K562 (cell line): ENCODE data around the gene MERTK. TPM values are rescaled to one million over a fixed set of nuclear protein-coding genes. Genes with fewer than 3 reads are reported as not detected.
A peak's percentile ranks its signal among the peaks of the same experiment; 100 is the strongest.

Experiments used
- ATF7 ChIP-seq: fragments of 450-650 bp; IDR thresholded peaks from 2 replicates; pipeline ENCODE4 v1.7.1; 2014; ENCODE audit warnings: mild to moderate bottlenecking, moderate library complexity
- BACH1 ChIP-seq: fragments of 200-800 bp; sonication (Bioruptor generic); IDR thresholded peaks from 2 replicates; pipeline ENCODE4 v1.6.1; 2016; ENCODE audit warnings: missing genetic modification characterization, missing compliant biosample characterization
- C11orf30 ChIP-seq: fragments of 450-650 bp; IDR thresholded peaks from 2 replicates; pipeline ENCODE4 v1.6.1; 2016; ENCODE audit warnings: low read depth, mild to moderate bottlenecking
- ETV1 ChIP-seq: fragments of 450-650 bp; conservative IDR thresholded peaks from 2 replicates; pipeline ENCODE4 v1.6.1; 2016; ENCODE audit warnings: missing genetic modification characterization, control low read depth, low read depth, missing compliant biosample characterization
- JUN ChIP-seq, 2 experiments: sonication (generic) in 1 of 2; formaldehyde crosslinking in 1 of 2; IDR thresholded peaks; 2 replicates each; pipeline versions ENCODE4 v1.6.1 to v1.8.0; 2012 to 2022; ENCODE audit warnings: borderline replicate concordance in 2 of 2, mild to moderate bottlenecking in 2 of 2, improper control_type of control experiment in 1 of 2, low read depth in 1 of 2, low read length in 1 of 2, missing genetic modification reagents in 1 of 2
- KLF6 ChIP-seq: fragments of 250-450 bp; sonication (Bioruptor Pico); IDR thresholded peaks from 2 replicates; pipeline ENCODE4 v1.4.0; 2020; ENCODE audit warnings: mild to moderate bottlenecking, moderate library complexity, borderline replicate concordance
- MCM5 ChIP-seq: fragments of 450-650 bp; IDR thresholded peaks from 2 replicates; pipeline ENCODE4 v1.6.1; 2016; ENCODE audit warnings: low read depth
- MEF2A ChIP-seq: IDR thresholded peaks from 2 replicates; pipeline ENCODE4 v1.6.1; 2011; ENCODE audit warnings: low read depth, mild to moderate bottlenecking, low read length, moderate library complexity; ENCODE audit not compliant: control insufficient read depth
- PHF8 ChIP-seq: fragments of 200-600 bp; sonication (generic); IDR thresholded peaks from 2 replicates; pipeline ENCODE4 v1.6.1; 2012; ENCODE audit warnings: mixed run types, mild to moderate bottlenecking, inconsistent platforms, low read length, moderate library complexity, borderline replicate concordance
- POLR3A ChIP-seq: IDR thresholded peaks from 2 replicates; pipeline ENCODE4 v1.6.1; 2011; ENCODE audit warnings: borderline replicate concordance, mild to moderate bottlenecking, moderate library complexity; ENCODE audit not compliant: insufficient read length, insufficient read depth; ENCODE audit errors: extremely low read depth
- RAD51 ChIP-seq: fragments of 450-650 bp; IDR thresholded peaks from 2 replicates; pipeline ENCODE4 v1.7.1; 2016; ENCODE audit warnings: low read depth, mild to moderate bottlenecking, borderline replicate concordance
- SMARCA5 ChIP-seq: fragments of 450-650 bp; IDR thresholded peaks from 2 replicates; pipeline ENCODE4 v1.6.1; 2016
- SMARCC2 ChIP-seq: fragments of 450-650 bp; IDR thresholded peaks from 2 replicates; pipeline ENCODE4 v1.6.1; 2017; ENCODE audit warnings: antibody characterized with exemption, moderate library complexity, mild to moderate bottlenecking, low read depth
- SOX6 ChIP-seq: fragments of 450-650 bp; IDR thresholded peaks from 2 replicates; pipeline ENCODE4 v1.6.1; 2014; ENCODE audit warnings: mild to moderate bottlenecking
- STAT6 ChIP-seq: sonication (generic); formaldehyde crosslinking; IDR thresholded peaks from 2 replicates; pipeline ENCODE4 v1.8.1; 2023; ENCODE audit warnings: mild to moderate bottlenecking, missing genetic modification reagents
- TAL1 ChIP-seq: fragments of 450-650 bp; IDR thresholded peaks from 2 replicates; pipeline ENCODE4 v1.6.1; 2016; ENCODE audit warnings: mild to moderate bottlenecking
- THRA ChIP-seq: fragments of 450-650 bp; IDR thresholded peaks from 2 replicates; pipeline ENCODE4 v1.6.1; 2017; ENCODE audit warnings: mild to moderate bottlenecking, moderate library complexity
- TOE1 ChIP-seq, 2 experiments: fragments of 450-650 bp in 1 of 2; sonication (generic) in 1 of 2; formaldehyde crosslinking in 1 of 2; IDR thresholded peaks; 2 replicates each; pipeline versions ENCODE4 v1.7.1 to v1.8.0; 2016 to 2022; ENCODE audit warnings: borderline replicate concordance in 2 of 2, mild to moderate bottlenecking in 2 of 2, antibody characterized with exemption in 1 of 2, inconsistent platforms in 1 of 2, low read depth in 1 of 2, missing genetic modification reagents in 1 of 2, moderate library complexity in 1 of 2
- U2AF1 ChIP-seq: fragments of 200-400 bp; formaldehyde crosslinking; optimal IDR thresholded peaks from 2 replicates; pipeline ENCODE3; 2017; ENCODE audit warnings: mild to moderate bottlenecking, low read depth, low read length, moderate library complexity
- U2AF2 ChIP-seq: fragments of 200-400 bp; formaldehyde crosslinking; optimal IDR thresholded peaks from 2 replicates; pipeline ENCODE3; 2017; ENCODE audit warnings: low read depth, mild to moderate bottlenecking, low read length
- XRCC5 ChIP-seq: fragments of 200-400 bp; formaldehyde crosslinking; IDR thresholded peaks from 2 replicates; pipeline ENCODE4 v1.6.1; 2017; ENCODE audit warnings: low read depth, mild to moderate bottlenecking, low read length
- ZBTB2 ChIP-seq: fragments of 450-650 bp; IDR thresholded peaks from 2 replicates; pipeline ENCODE4 v1.6.1; 2016; ENCODE audit warnings: antibody characterized with exemption
- ZNF146 ChIP-seq: IDR thresholded peaks from one replicate; pipeline ENCODE4 v1.6.1; 2018; ENCODE audit warnings: missing compliant biosample characterization; ENCODE audit not compliant: unreplicated experiment
- ZNF507 ChIP-seq: conservative IDR thresholded peaks from 2 replicates; pipeline ENCODE4 v1.6.1; 2017; ENCODE audit warnings: missing genetic modification characterization, missing compliant biosample characterization
- ZNF695 ChIP-seq: fragments of 450-650 bp; formaldehyde crosslinking; IDR thresholded peaks from 2 replicates; pipeline ENCODE4 v1.4.0; 2020; ENCODE audit warnings: mild to moderate bottlenecking, moderate library complexity
- polyA plus RNA-seq, 8 experiments: library from polyadenylated mRNA; depleted of rRNA in 4 of 8; stranded (reverse) in 5 of 8; unstranded in 3 of 8; fragments of >200 nt; fragmentation: Nextera tagmentation in 2 of 8; fragmentation: Illumina TruSeq in 1 of 8; extraction: Ambion mirVana in 2 of 8; extraction: Trizol in 1 of 8; gene quantifications; 2 replicates each; pipeline versions ENCODE4 v1.2.1 to v1.2.3, GENCODE V29; 2011 to 2014; ENCODE audit warnings: inconsistent platforms in 1 of 8, missing spikeins in 1 of 8
- total RNA-seq, 7 experiments: library from RNA; depleted of rRNA in 6 of 7; stranded (reverse); fragments of >200 nt in 6 of 7; fragmentation: Illumina TruSeq in 2 of 7; extraction: Trizol in 2 of 7; gene quantifications; 2 replicates each; pipeline versions ENCODE4 v1.2.1 to v1.2.3, GENCODE V29; 2011 to 2021; ENCODE audit warnings: low replicate concordance in 1 of 7

The MERTK gene
- total and polyA plus RNA-seq, 9 of the 15 experiments (the other 6 are each of a cell fraction or from before 2014, with no cell fraction given): 0.23 to 1.6 (median 0.74) TPM

- no peak for TF ChIP-seq BACH1 (tag)
- no peak for TF ChIP-seq MCM5
- no peak for TF ChIP-seq STAT6 (CRISPR knock-in tag)
- no peak for TF ChIP-seq ZNF695
- TF ChIP-seq ATF7: no peak; the same call in 1 of the 2 replicates
- no peak for TF ChIP-seq RAD51
- TF ChIP-seq KLF6: no peak
- peak; percentile 66 for TF ChIP-seq SOX6
- no peak for TF ChIP-seq ZBTB2
- 0 out of 2 replicates have a peak, but pooled peaks have one; percentile 61 for TF ChIP-seq SMARCC2
- no peak for TF ChIP-seq XRCC5
- TF ChIP-seq PHF8: no peak
- no peak for TF ChIP-seq ZNF507 (tag)
- TF ChIP-seq ETV1 (tag): peak; percentile 93
- TF ChIP-seq SMARCA5: no peak
- TF ChIP-seq JUN (IDR thresholded peaks at IDR 0.05; ENCODE audit: borderline replicate concordance, low read depth, low read length): no peak
- TF ChIP-seq JUN (CRISPR knock-in tag; IDR thresholded peaks at IDR 0.05; ENCODE audit: borderline replicate concordance): no peak
- TF ChIP-seq C11orf30: no peak
- TF ChIP-seq THRA: no peak
- TF ChIP-seq TOE1 (IDR thresholded peaks at IDR 0.05; ENCODE audit: borderline replicate concordance): no peak
- no peak for TF ChIP-seq TOE1 (CRISPR knock-in tag; IDR thresholded peaks at IDR 0.05; ENCODE audit: borderline replicate concordance, low read depth)
- TF ChIP-seq TAL1: peak; percentile 75
- TF ChIP-seq MEF2A: no peak
- TF ChIP-seq U2AF1: no peak
- no peak for TF ChIP-seq POLR3A
- TF ChIP-seq U2AF2: no peak
- no peak for TF ChIP-seq ZNF146 (CRISPR knock-in tag)
These were observed 128.1 kb downstream of the MERTK start (continued) for GRCh38 chr2:112026509-112026908.
